HG03575 (cell line): ENCODE measurements around the gene DIP2B.
"Not testable (repeated sequence)": the region's sequence is repeated elsewhere in the genome, so short reads cannot be mapped to it uniquely, and the experiment has no call there.

ENCODE experiments used
- ATAC-seq: cut with Tn5 transposase; IDR thresholded peaks from one replicate; pipeline ENCODE4 v1.9.1; 2021; ENCODE audit not compliant: unreplicated experiment, insufficient number of reproducible peaks, low FRiP score; ENCODE audit errors: extremely low read depth

DIP2B gene

DNA sequence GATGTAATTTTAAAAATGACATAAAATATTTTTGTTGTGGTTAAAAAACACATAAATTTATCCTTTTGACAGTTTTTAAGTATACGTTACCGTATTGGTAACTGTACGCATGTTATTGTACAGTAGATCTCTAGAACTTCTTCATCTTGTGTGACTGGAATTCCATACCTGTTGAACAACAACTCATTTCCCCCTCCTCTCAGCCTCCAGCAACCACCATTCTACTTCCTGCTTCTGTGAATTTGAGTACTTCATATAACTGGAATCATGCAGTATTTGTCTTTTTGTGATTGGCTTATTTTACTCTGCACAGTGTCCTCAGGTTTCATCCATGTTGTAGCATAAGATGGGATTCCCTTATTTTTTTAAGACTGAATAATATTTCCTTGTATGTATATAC lies 145.5 kb downstream of the DIP2B start:
- no peak for ATAC-seq

- no peak for ATAC-seq
Observed at GRCh38 chr12:50655374-50655921, 150.7 kb downstream of the DIP2B start.

- ATAC-seq = no peak
Observed at GRCh38 chr12:50659260-50659659, 154.5 kb downstream of the DIP2B start.

DNA sequence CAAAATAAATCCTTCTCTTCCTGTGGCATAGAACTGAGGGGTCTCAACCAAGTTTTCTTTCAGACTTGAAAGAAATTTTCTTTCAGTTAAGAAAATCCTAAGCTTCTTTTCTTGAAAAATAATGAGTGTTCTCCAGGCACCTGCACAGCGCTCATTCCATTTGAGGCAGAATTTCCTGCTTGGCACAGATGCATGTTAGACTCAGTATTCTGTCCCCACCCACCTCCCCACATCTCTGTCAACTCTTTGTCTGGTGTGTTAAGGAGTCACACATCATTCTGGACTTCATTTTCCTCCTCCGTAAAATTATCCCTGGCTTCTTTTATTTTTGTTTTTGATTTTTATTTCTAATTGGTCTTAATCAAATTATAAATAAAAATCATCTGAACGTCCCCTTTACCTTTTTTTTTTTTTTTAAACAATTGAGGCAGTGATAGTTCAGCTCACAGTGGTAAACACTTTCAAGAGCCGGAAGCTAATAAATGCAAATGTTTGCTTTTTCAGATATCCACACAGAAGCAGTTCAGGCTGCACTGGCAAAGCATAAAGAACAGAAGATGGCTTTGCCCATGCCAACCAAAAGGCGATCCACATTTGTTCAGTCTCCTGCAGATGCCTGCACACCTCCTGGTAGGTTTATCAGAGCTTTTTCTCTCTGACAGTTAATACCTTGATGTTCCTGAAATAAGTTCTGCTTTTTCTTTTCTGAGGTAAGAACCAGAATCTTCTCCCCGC lies 155.1 kb downstream of the DIP2B start:
- no peak for ATAC-seq

- no peak for ATAC-seq
Observed at GRCh38 chr12:50660425-50660822, 155.6 kb downstream of the DIP2B start.

- no peak for ATAC-seq
Observed at GRCh38 chr12:50661300-50662115, 156.7 kb downstream of the DIP2B start.

DNA sequence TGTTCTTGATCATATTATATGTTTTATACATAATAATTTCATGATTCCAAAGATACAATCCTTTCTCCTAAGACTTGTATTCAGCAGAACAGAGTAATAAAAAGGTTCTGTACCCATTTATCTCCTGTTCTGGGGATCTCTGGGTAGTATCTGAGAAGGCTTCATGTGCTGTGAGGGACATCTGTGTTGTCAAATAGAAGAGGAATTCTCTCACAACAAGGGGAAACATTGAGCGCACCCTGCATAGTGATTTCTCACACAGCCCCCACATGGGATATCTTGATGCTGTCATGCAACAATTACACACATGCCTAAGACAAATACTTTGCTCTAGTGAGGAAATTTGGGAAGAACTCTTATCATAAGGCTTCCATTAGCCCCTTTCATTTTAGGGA lies 157.3 kb downstream of the DIP2B start:
- no peak for ATAC-seq

DNA sequence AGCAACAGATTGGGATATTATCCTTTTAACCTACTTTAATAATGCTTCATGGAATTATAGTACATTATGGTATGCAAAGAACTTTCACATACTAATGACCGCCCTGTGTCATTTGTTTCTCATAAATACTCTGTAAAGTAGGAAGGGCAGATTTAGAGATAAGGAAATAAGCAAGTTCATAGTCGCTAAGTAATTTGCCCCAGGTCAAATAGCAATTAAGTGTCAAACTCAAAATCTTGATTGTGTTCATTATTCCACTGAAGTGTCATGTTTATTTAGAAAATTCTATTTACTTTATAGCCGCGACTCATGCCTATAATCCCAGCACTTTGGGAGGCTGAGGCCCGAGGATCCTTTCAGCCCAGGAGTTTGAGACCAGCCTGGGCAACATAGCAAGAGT lies 160.4 kb downstream of the DIP2B start:
- no peak for ATAC-seq

DNA sequence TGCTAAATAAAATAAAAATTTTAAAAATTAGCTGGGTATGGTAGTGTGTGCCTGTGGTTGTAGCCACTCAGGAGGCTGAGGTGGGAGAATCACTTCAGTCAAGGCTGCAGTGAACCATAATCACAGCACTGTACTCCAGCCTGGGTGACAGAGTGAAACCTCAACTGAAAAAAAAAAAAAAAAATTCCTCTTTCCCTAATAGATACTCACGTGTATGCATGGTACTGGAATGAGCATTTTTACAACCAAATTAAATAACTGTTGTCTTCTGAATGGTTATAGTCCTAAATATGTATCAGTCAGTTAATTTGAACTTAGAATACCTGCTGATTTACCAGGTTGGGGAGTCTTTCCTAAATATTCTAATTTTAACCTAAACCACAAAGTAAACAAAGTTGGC lies 160.8 kb downstream of the DIP2B start:
- ATAC-seq = no peak

GRCh38 chr12:50666023-50666422 lies 161.2 kb downstream of the DIP2B start:
- no peak for ATAC-seq

- ATAC-seq = no peak
Observed at GRCh38 chr12:50672158-50672557, 167.4 kb downstream of the DIP2B start.

DNA sequence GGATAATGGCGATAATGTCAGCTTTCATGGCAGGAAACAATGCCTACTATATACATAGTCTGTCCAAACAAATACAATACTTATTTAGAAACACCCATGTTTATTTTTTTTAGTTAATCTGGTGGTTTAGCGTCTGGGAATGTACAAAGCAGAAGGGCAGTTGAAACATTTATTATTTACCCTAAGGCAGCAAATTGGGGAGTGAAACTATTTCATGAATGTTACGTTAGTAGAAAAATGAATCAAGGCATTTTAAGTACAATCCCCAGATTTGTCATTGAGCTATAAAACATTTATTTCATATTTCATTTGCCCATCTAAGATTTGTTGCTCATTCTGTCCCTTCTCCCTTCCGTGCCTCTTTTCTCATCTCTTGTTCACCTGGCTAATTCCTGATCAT lies 172.0 kb downstream of the DIP2B start:
- no peak for ATAC-seq

GRCh38 chr12:50677858-50678257 lies 173.1 kb downstream of the DIP2B start:
- ATAC-seq = no peak

DNA sequence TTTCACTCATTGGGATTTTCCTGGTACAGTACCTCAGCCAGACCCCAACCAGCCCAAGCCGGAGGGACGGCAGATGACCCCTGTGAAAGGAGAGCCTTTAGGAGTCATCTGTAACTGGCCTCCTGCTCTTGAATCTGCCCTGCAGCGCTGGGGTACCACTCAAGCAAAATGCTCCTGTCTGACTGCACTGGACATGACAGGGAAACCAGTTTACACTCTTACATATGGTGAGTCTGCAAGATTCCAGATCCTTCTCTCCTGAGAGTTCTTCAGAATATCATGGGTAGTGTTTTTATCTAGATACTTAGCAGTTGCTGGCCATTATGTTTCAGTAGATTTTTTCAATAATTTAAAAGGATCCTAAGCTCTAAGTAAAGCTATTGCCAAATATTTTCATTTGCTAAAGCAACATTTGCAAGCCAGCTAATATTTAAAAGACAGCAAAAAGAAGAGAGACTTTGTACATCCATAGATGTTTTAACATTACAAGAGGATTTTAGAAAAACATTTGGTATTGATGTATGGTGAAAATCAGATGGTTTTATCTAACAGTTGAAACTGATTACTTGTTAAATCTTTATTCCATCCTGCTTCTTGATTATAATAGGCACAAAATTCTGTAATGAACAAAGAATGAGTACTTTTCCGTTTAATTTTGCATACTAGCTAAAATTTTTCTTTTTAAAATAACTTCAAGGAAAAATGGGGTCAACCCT lies 174.0 kb downstream of the DIP2B start:
- ATAC-seq = no peak

- no peak for ATAC-seq
Observed at GRCh38 chr12:50679612-50680011, 174.8 kb downstream of the DIP2B start.

DNA sequence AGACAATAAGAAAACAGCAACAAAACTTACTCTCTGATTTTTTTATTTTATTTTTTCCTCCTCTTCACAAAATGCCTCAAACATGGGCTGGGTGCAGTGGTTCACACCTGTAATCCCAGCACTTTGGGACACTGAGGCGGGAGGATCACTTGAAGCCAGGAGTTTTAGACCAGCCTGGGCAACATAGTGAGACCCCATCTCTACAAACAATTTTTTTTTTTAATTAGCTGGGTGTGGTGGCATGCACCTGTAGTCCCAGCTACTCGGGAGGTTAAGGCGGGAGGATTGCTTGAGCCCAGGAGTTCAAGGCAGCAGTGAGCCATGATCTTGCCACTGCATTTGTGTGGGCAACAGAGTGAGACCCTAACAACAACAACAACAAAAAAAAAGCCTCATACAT lies 176.3 kb downstream of the DIP2B start:
- ATAC-seq = not testable (repeated sequence)

DNA sequence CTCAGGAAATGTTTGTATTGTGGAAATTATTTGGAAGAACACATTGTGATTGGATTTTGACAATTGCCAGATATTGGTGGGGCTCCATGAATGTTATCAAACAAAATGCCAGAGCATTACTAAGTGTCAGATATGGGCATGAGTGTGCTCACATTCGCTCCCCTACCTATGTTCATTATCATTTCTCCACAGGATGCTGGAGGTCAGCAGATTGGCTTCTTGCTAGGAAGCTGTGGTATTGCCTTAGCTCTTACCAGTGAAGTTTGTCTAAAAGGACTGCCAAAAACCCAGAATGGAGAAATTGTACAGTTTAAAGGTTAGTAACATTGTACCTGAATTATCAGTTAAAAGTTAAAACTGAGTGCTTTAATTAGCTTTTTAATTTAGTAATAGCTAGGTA lies 180.9 kb downstream of the DIP2B start:
- no peak for ATAC-seq

DNA sequence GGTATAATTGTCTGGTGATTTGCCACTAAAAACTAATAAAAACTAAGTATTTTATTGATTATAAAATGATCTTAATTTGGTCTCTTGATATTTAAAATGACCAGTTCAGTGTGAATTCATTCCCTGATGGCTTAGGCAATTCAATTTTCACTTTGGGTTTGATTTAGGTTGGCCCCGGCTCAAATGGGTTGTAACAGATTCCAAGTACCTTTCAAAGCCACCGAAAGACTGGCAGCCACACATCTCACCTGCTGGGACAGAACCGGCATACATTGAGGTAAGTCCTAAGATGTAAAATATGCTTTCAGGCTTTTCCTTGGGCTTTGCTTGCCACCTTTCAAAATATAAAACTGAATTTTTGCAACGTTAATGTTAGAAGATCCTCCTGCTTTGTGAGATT lies 181.6 kb downstream of the DIP2B start:
- no peak for ATAC-seq

DNA sequence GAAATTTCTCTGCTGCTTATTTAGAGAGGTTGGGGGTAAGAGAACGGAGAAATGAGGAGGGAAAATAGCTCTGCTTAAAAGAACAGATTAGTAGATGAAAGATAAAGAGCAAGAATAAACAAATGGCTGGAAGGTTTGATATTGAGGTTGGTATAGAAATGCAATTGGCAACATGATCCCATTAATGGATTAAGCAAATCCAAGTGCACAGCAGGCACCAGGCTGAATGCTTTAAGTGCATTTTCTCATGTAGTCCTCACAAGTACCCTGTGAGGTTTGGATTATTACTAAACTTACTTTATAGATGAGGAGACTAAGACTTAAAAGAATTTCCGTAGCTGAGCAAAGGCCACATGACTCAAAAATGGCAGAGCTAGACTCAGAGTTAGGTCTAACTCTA lies 182.2 kb downstream of the DIP2B start:
- no peak for ATAC-seq

DNA sequence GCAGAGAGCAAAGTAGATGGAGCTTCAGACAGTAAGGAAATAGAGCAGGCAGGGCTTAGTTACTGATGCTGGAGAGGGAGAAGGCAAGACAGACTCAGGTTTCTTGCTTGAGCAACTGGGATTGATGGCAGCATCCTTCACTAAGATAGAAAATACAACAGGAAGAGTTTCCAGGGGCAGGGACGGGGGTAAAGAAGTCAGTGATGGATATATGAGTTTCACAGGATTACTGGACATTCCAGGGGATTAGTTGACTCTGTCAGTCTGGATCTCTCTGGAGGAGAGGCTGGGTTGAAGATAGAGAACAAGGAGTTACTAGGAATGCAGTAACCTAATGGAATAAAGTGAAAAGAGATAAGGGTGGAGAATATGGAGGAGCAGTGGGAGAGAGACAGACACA lies 184.7 kb downstream of the DIP2B start:
- no peak for ATAC-seq
